Activated gamma-delta T cell treated with anti-CD3 and anti-CD28 coated beads, Interleukin-2, amount 50 U/mL, for 16 hours (primary cell): ENCODE results near the gene PRR9.

Source experiments
- DNase-seq: peaks from one replicate; pipeline ENCODE4 v3.0.0-alpha.2; 2020; ENCODE audit warnings: low read depth

The PRR9 gene

DNA sequence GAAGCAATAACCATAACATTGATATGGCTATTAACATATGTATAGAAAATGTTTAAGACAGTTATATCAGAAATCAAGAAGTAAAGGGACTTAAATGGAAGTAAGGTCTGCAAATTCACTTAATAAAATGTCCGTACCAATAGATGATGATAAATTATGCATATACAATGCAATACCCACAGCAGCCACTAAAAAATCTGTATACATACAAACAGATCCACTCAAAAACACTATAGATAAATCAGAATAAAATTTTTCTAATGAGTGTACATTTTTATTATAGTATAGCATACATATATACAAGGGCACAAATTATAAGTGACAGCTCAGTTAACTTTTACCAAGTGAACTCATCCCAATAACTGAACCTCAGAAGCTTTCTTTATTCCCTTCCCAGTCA lies 48.1 kb downstream of the PRR9 start:
- no peak for DNase-seq
